ENCODE measurements around the gene TYW3. TPM values are rescaled to one million over a fixed set of nuclear protein-coding genes. Genes with fewer than 3 reads are reported as not detected.
A peak's percentile ranks its signal among the peaks of the same experiment; 100 is the strongest.

The TYW3 gene
- total and polyA plus RNA-seq, 2 of the 8 experiments (the other 6 are each of a cell fraction or from before 2014, with no cell fraction given), result 6.9 to 31.4 TPM

GRCh38 chr1:74731399-74732052 lies 1.4 kb upstream of the TYW3 start:
- no peak overlapping the region for H2BK120ac ChIP-seq (replicated peaks; ENCODE audit: low read depth, low read length)
- no peaks in the 10 kb centered on the region for H4K20me1 ChIP-seq (replicated peaks in 1 of 2; ENCODE audit: control insufficient read depth in 1 of 2, insufficient read depth in 2 of 2, low read length in 2 of 2)
- DNase-seq (ENCODE audit: low read depth in 1 of 2, low spot score in 2 of 2), result no peak
- peaks cover 0 to 22% of the 10 kb centered on the region in 2 experiments; a peak in 2 of 4 replicates for H3K79me2 ChIP-seq (ENCODE audit: control insufficient read depth in 1 of 2, insufficient read depth in 2 of 2, low read length in 2 of 2)
- H4K91ac ChIP-seq (replicated peaks; ENCODE audit: insufficient read length, low read length), result no peak overlapping the region
- no peak overlapping the region for H2BK15ac ChIP-seq (ENCODE audit: low read length)
- WGBS, 2 experiments (ENCODE audit: extremely low coverage in 1 of 2, insufficient coverage in 1 of 2, insufficient read length in 1 of 2, insufficient replicate concordance in 2 of 2, low coverage in 1 of 2, low lambda C conversion rate in 2 of 2, missing lambda C conversion rate in 1 of 2), result 93% methylated on average over 11 of the region's 11 CpGs; no CpG with 5 or more reads in 1 of the 2 experiments
- no peak overlapping the region for H2BK12ac ChIP-seq (ENCODE audit: low read depth, low read length)
- no peak overlapping the region for H3K27ac ChIP-seq (ENCODE audit: low read depth, low read length)
- ChIA-PET CTCF (ENCODE audit: partially characterized antibody) (interaction anchor here (1.2 to 1.4 kb wide), 2 partner anchors 23 to 35 kb away, joined by 3 read pairs; no protein-coding TSS in a partner anchor), POLR2A (ENCODE audit: partially characterized antibody) (no interaction called here)
- FAIRE-seq, result no peak
- no peak overlapping the region for H4K8ac ChIP-seq (ENCODE audit: extremely low read depth, insufficient read depth, low read length)
- no peak overlapping the region for H3K9ac ChIP-seq (replicated peaks in 1 of 4; ENCODE audit: extremely low read depth in 1 of 4, low read depth in 3 of 4, low read length in 3 of 4)
- no peak overlapping the region for H2BK5ac ChIP-seq (ENCODE audit: low read depth, low read length)
- H3K23ac ChIP-seq (ENCODE audit: insufficient read length), result no peak overlapping the region
- TF ChIP-seq CBX8 (IDR thresholded peaks at IDR 0.05; ENCODE audit: borderline replicate concordance, low read depth, low read length), result no peak
- TF ChIP-seq RNF2 (IDR thresholded peaks at IDR 0.05; ENCODE audit: borderline replicate concordance, low read depth, low read length, missing control alignments, poor library complexity, severe bottlenecking), result no peak
- no peak for TF ChIP-seq SIRT6 (IDR thresholded peaks at IDR 0.05; ENCODE audit: low read length)
- TF ChIP-seq EZH2 (IDR thresholded peaks at IDR 0.05; ENCODE audit: low read depth, low read length, severe bottlenecking), result no peak
- no peak for TF ChIP-seq SIN3A (conservative IDR thresholded peaks at IDR 0.05 in 1 of 2, IDR thresholded peaks at IDR 0.05 in 1 of 2; ENCODE audit: low read depth in 1 of 2, low read length in 2 of 2)
- TF ChIP-seq BACH1 (IDR thresholded peaks at IDR 0.05; ENCODE audit: low read length), result no peak
- TF ChIP-seq POLR2AphosphoS5 (IDR thresholded peaks at IDR 0.05; ENCODE audit: low read depth, low read length), result no peak
- no peak for TF ChIP-seq FOSL1 (IDR thresholded peaks at IDR 0.05; ENCODE audit: insufficient read depth, low read depth, low read length)
- H2BK20ac ChIP-seq (ENCODE audit: low read length), result no peak overlapping the region
- H3K23me2 ChIP-seq (ENCODE audit: low read depth, low read length), result peaks cover 1% of the 10 kb centered on the region; the same call in 1 of the 2 replicates
- no peak overlapping the region for H3K18ac ChIP-seq (ENCODE audit: extremely low read depth, low read length)
- no peak overlapping the region for H2AK5ac ChIP-seq (ENCODE audit: low read depth, low read length)
- H3K4me1 ChIP-seq (replicated peaks in 1 of 4; ENCODE audit: control insufficient read depth in 3 of 4, insufficient read depth in 4 of 4, low read length in 3 of 4), result peaks cover 0 to 2% (median 0%) of the 10 kb centered on the region in 4 experiments; a peak in 2 of 7 replicates
- no peaks in the 10 kb centered on the region for H3K79me1 ChIP-seq (ENCODE audit: low read depth, low read length)
- no peak overlapping the region for H3K4me3 ChIP-seq (ENCODE audit: extremely low read depth in 1 of 4, insufficient read depth in 2 of 4, low read depth in 3 of 4, low read length in 4 of 4)
- peaks cover 0 to 3% (median under 1%) of the 10 kb centered on the region in 4 experiments; a peak in 2 of 8 replicates for H3K36me3 ChIP-seq (ENCODE audit: control insufficient read depth in 2 of 4, insufficient read depth in 4 of 4, low read length in 3 of 4)
- no peaks in the 10 kb centered on the region for H3K27me3 ChIP-seq (replicated peaks in 1 of 4; ENCODE audit: control insufficient read depth in 3 of 4, extremely low read depth in 1 of 4, insufficient read depth in 3 of 4, low read length in 3 of 4)
- no peak overlapping the region for H2AFZ ChIP-seq (ENCODE audit: low read length)
- no peak overlapping the region for H3K14ac ChIP-seq (ENCODE audit: insufficient read length)
- H3K56ac ChIP-seq (replicated peaks; ENCODE audit: insufficient read length, low read depth, low read length), result no peak overlapping the region
- H3K9me3 ChIP-seq (ENCODE audit: insufficient read depth in 2 of 2, low read depth in 1 of 2, low read length in 1 of 2), result no peaks in the 10 kb centered on the region
- H3K4me2 ChIP-seq (ENCODE audit: insufficient read depth in 1 of 2, low read depth in 2 of 2, low read length in 2 of 2), result peak overlapping the region in 1 of 2 experiments; percentile 83; a peak in 1 of 4 replicates
- no peak overlapping the region for H3K4ac ChIP-seq (replicated peaks; ENCODE audit: insufficient read length, low read depth, low read length)
- H4K5ac ChIP-seq (ENCODE audit: insufficient read length, low read depth, low read length), result no peak overlapping the region
